Stomach (tissue), 4 donors: ENCODE results near the gene MBD6.

Experiments used
- POLR2AphosphoS5 ChIP-seq, 3 donors: sonication (generic); formaldehyde crosslinking; IDR thresholded peaks; one replicate each; pipeline ENCODE4 v1.6.1; 2016; ENCODE audit warnings: antibody characterized with exemption in 3 of 3
- TF ChIP-seq, protein P1 (sequence below), 7 experiments: fragments of 450-650 bp in 4 of 7; fragments of 200-600 bp in 3 of 7; sonication (generic) in 3 of 7; IDR thresholded peaks; one replicate each; pipeline ENCODE4 v1.5.1; 2016 to 2019; ENCODE audit warnings: antibody characterized with exemption in 7 of 7, control low read depth in 2 of 7, mild to moderate bottlenecking in 1 of 7

DNA sequence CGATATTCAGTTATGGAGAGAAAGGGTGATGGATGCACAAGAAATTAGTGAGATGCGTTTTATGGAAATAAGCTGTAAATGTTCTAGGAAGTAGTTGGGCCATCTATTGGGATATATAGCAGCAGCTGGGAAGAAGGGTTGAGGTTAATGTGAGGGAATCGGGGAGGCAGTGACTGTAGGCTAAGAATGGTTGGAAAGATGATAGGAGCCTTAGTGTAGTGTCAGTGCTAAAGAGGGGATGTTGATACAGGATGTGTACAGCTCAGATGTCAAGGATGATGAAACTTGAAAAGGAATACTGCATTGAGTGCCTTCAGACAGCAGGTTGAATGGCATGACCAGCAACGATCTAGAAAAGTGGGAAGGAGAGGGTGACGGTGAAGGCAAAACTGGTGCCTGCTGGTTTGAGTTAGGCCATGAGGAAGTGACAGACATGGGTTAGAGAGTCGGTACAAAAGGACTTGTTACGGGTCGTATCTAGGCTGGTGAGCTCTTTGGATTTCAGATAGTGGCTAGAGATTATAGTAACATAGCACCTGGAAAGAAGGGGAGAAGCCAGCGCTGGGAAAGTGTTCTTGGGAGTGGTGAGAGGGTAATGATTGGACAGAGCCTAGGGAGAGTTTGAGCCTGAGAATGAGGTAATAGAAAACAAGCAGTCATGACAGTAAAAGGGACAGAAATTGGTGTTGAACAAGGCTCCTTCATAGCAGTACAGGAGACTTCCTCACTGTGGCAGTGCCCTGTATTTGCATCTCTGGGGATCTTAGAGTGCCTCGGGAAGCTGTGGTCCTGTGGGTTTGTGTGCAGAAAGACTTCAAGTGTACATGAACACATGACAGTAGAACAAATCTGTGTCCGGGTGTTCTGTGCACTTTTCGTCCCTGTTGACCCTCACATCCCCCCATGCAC is 25.1 kb upstream of the MBD6 start:
- TF ChIP-seq, protein P1, sequence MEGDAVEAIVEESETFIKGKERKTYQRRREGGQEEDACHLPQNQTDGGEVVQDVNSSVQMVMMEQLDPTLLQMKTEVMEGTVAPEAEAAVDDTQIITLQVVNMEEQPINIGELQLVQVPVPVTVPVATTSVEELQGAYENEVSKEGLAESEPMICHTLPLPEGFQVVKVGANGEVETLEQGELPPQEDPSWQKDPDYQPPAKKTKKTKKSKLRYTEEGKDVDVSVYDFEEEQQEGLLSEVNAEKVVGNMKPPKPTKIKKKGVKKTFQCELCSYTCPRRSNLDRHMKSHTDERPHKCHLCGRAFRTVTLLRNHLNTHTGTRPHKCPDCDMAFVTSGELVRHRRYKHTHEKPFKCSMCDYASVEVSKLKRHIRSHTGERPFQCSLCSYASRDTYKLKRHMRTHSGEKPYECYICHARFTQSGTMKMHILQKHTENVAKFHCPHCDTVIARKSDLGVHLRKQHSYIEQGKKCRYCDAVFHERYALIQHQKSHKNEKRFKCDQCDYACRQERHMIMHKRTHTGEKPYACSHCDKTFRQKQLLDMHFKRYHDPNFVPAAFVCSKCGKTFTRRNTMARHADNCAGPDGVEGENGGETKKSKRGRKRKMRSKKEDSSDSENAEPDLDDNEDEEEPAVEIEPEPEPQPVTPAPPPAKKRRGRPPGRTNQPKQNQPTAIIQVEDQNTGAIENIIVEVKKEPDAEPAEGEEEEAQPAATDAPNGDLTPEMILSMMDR (IDR thresholded peaks at IDR 0.05) = no peak
- TF ChIP-seq POLR2AphosphoS5 (IDR thresholded peaks at IDR 0.05) = no peak
